ENCODE data around the gene KBTBD8.

DNA sequence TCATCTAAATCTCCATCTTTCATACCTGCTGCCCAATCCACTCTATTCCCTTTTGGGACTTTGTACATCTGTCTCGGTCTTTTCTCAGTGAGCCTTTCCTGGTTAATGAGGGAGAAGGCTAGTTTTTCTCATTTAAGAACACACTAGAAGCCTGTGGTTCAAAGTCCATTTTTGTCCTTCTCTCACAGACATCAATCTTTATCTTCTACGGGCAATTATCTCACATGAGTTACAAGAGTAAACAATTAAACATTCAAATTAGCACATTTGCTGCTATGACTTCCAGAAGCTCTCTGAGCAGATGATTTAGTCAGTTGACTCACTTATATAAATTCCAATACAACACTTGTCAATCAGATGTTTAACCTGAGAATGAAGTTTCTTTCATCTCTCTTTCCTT, 49.3 kb upstream of the KBTBD8 start:
- TF ChIP-seq CTCF (IDR thresholded peaks at IDR 0.05) = no peak
- no peak for TF ChIP-seq POLR2A (IDR thresholded peaks at IDR 0.05)

Data from lower leg skin (tissue), 3 donors.